Measurements from ENCODE around the gene C21orf91.
A peak's percentile ranks its signal among the peaks of the same experiment; 100 is the strongest.

The C21orf91 gene

GRCh38 chr21:17798796-17799195 lies 20.4 kb downstream of the C21orf91 start:
- no peak for DNase-seq (ENCODE audit: low read depth, low spot score)

- no peak for DNase-seq (ENCODE audit: low read depth, low spot score)
These were observed 21.2 kb downstream of the C21orf91 start for GRCh38 chr21:17797967-17798366.

GRCh38 chr21:17796503-17796902 lies 22.7 kb downstream of the C21orf91 start:
- DNase-seq (ENCODE audit: low read depth, low spot score) = no peak

- DNase-seq (ENCODE audit: low read depth, low spot score) = no peak
These were observed 23.1 kb downstream of the C21orf91 start for GRCh38 chr21:17796037-17796403.

GRCh38 chr21:17795146-17796036 lies 23.8 kb downstream of the C21orf91 start:
- no peak for DNase-seq (ENCODE audit: low read depth, low spot score)

GRCh38 chr21:17794518-17795145 lies 24.5 kb downstream of the C21orf91 start:
- no peak for DNase-seq (ENCODE audit: low read depth, low spot score)

- no peak for DNase-seq (ENCODE audit: low read depth, low spot score)
These were observed 25.7 kb downstream of the C21orf91 start for GRCh38 chr21:17793246-17794123.

- no peak for DNase-seq (ENCODE audit: low read depth, low spot score)
These were observed 29.5 kb downstream of the C21orf91 start for GRCh38 chr21:17789656-17790055.

- no peak for DNase-seq (ENCODE audit: low read depth, low spot score)
These were observed 30.1 kb downstream of the C21orf91 start for GRCh38 chr21:17789069-17789468.

GRCh38 chr21:17786851-17787181 lies 32.3 kb downstream of the C21orf91 start:
- DNase-seq (ENCODE audit: low read depth, low spot score) = no peak

- DNase-seq (ENCODE audit: low read depth, low spot score) = no peak
These were observed 32.9 kb downstream of the C21orf91 start for GRCh38 chr21:17786071-17786850.

- DNase-seq (ENCODE audit: low read depth, low spot score) = no peak
These were observed 33.8 kb downstream of the C21orf91 start for GRCh38 chr21:17785403-17785788.

- no peak for DNase-seq (ENCODE audit: low read depth, low spot score)
These were observed 34.4 kb downstream of the C21orf91 start for GRCh38 chr21:17784604-17785402.

GRCh38 chr21:17784180-17784598 lies 35.0 kb downstream of the C21orf91 start:
- DNase-seq (ENCODE audit: low read depth, low spot score) = no peak

GRCh38 chr21:17783481-17784179 lies 35.5 kb downstream of the C21orf91 start:
- DNase-seq (ENCODE audit: low read depth, low spot score) = no peak

- DNase-seq (ENCODE audit: low read depth, low spot score) = no peak
These were observed 36.2 kb downstream of the C21orf91 start for GRCh38 chr21:17783003-17783402.

- no peak for DNase-seq (ENCODE audit: low read depth, low spot score)
These were observed 37.1 kb downstream of the C21orf91 start for GRCh38 chr21:17782051-17782450.

- no peak for DNase-seq (ENCODE audit: low read depth, low spot score)
These were observed 37.6 kb downstream of the C21orf91 start for GRCh38 chr21:17781524-17781923.

- DNase-seq (ENCODE audit: low read depth, low spot score) = peak; percentile 30
These were observed 38.6 kb downstream of the C21orf91 start for GRCh38 chr21:17780539-17780938.

GRCh38 chr21:17779980-17780379 lies 39.2 kb downstream of the C21orf91 start:
- no peak for DNase-seq (ENCODE audit: low read depth, low spot score)

All from activated CD4-positive, CD25-positive, alpha-beta regulatory T cell treated with anti-CD3 and anti-CD28 coated beads, Interleukin-2, amount 50 U/mL, for 16 hours (primary cell).